Limb (tissue), 2 donors: ENCODE measurements around the gene MSH3.
A peak's percentile ranks its signal among the peaks of the same experiment; 100 is the strongest.
"Not testable (repeated sequence)": the region's sequence is repeated elsewhere in the genome, so short reads cannot be mapped to it uniquely, and the experiment has no call there.

Experiments
- DNase-seq, 2 donors: peaks; one replicate each; pipeline ENCODE4 v3.0.0-alpha.2; 2016; ENCODE audit errors: extremely low spot score in 2 of 2

The MSH3 gene

DNA sequence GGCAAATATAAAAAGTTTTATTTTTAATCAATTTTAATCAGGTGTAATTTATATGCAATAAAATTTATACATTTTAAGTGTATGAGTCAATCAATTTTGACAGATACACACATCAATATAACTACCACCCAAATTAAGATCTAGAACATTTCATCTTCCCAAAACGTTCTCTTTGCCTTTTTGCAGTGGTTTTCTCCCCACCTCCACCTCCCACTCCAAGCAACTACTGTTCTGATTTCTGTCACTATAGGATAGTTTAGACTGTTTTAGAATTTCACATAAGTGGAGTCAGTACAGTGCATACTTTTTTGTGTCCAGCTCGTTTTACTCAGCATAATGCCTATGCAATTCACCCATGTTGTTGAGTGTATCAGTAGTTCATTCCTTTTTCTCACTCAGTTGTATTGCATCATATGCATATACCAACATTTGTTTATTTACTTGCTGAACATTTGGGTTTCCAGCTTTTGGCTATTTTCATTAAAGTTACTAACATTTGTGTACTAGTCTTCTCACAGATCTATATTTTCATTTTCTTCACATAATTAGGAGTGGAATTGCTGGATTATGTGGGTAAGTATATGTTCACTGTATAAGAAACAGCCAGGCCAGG is 52.5 kb downstream of the MSH3 start:
- no peak for DNase-seq

DNA sequence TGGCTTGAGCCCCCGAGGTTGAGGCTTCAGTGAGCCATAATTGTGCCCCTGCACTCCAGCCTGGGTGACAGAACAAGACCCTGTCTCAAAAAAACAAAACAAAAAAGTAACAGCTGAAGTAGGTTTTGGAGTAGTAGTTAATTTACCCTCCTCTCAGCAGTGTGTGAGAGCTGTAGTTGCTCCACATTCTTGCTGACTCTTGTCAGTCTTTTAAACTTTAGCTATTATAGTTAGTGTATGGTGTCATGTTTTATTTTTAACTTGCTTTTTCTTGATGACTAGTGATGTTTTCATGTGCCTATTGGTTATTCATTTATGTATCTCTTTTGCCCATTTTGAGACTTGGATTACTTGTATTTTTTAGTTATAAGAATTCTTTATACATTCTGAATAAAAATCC is 53.2 kb downstream of the MSH3 start:
- DNase-seq = no peak

DNA sequence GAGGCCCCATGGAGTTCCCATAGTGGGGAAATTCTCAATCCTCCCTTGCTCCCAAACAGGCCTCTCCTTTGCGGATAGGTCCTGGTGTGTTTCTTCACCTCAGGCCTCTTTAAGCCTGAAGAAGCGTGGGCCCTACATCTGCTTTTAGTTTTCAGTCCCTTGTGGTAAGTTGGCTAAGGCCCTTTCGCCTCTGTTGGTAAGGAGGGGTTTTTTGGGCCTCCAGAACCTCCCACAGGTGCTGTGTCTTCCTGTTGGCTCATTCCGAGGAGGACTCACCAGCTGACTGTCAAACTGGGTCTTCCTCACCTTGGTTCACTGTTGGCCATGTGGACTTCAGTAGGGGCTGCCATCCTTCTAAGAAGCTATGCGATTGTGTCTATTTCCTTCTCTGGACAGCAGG is 56.8 kb downstream of the MSH3 start:
- no peak for DNase-seq

DNA sequence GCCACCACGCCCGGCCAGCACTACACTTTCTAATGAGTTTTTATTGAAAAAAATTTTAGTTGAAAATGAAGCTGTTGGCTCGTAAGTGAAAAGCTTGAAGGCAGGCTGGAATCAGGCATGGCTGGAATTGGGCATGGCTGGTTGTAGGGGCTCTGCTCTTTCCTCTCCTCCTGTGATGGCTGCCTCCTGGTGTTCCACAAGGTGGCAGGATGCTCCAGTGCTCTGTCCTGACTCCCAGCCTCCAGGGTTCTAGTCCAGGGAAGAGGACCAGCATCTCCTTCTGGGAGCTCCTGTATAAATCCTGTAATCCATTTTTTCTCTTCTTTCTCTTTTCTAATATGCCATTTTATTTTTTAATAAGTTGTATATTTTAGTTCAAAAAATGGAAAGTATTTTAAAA is 57.5 kb downstream of the MSH3 start:
- DNase-seq = peak in 1 of 2 donors; percentile 34

DNA sequence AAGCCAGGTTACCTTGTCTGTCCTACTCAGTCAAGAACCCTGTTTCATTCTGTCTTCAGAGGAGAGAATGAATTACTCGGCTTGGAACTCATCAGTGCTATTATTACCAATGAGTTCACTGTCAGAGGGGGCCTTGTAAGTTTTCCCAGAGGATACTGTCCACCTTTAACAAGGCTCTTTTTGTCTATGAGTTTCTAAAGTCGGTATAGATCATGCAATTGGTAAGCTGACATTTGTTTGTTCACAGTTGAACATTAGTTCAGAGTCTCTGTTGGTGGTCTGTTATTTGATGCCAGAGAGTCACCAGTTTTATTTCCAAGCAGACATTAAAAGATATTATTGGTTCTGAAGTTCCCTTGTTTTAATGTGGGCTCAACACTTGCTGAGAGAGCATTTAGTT is 58.5 kb downstream of the MSH3 start:
- no peak for DNase-seq

DNA sequence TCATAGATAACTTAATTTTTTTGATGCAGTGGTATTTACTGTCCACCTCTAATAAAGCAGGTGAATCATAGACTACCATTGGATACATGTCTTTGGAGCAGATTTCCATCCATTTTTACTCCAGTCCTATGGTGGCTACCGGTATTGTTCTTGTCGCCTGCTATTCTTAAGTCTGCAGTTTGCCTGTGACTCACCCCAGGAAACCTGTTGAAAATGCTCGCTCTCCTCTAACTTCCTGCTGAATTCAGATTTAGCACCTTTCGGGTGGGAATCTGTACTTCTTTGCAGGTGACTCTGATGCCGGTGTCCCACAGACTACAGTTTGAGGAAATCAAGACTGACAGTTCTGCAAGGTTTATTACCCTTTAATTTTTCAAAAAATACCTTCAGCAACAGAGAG is 59.2 kb downstream of the MSH3 start:
- DNase-seq = no peak

DNA sequence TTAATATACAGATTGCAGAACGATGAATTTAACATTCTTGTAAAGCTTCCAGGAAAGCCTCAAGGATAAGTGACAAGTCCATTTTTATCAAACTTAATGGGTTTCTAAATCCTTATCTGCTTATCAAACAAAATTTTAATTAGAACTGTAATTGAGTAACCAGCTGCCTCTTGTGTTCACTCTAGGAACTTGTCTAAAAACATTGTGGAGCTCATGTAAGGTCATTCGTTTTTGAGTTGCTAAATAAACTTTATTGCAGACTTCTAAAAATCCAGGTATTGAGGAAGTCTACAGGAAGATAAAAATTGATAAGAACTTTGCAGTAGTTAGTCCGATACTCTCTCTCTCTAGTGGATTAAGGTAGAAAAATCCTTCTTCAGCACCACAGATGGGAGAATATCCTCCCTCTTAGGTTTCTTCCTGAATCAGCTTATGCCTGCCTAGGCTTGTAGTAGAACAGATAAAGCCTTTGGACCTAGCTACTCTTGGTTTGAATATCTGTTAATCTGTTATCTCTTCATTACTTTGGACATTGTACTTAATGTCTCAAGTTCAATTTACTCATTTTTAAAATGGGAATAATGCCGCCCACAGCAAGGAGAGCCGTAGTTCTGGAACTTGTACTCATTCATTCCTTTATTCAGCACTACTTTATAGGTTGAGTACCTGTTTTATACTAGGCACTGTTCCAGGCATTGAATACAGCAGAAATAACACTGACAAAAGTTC is 60.3 kb downstream of the MSH3 start:
- no peak for DNase-seq

DNA sequence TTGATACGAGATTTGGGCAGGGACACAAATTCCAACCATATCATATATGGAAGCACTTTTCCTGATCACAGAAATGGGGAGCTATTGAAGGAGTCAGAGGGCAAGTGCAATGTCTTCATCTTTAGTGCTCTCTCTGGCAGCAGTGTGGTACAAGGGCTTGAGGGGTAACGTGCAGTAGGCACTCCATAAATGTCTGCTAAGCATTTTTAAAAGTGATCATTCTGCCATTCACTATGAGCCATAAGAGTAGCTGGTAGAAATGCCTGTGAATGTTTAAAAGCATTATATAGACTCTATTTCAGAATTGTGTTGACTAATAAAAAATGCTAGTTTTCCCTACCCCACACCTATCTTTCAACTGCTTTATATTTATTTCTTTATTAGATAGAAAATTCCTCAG is 61.4 kb downstream of the MSH3 start:
- DNase-seq = no peak

DNA sequence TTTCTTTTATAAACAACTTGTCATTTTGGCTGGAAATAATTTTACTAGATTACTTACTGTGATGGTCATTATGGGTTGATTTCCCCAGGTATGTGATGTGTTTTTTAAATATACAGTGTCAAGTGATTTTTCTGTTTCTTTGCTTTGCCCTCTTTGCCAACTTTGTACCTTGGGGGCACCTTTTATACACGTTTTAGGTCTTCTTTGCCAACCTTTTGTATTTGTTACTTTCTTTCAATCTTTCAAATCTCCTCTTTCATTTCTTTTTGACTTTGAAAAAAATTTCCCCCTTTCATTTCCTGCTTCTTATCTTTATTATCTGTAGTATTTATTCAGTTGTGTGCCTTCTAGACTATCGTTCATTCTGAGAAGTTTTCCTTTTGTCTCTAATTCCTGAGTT is 65.7 kb downstream of the MSH3 start:
- no peak for DNase-seq

DNA sequence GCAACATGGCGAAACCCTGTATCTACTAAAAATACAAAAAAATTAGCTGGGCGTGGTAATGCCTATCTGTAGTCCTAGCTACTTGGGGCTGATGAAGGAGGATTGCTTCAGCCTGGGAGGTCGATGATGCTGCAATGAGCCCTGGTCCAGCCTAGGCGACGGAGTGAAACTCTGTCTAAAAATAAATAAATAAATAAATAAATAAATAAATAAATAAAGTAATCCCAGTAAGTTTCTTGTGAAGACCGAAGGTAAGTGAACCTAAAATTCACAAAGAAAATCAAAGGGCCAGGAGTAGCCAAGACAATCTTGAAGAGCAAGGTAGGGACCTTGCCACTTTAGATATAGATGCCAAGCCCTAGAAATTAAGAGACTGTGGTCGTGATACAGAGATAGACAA is 68.5 kb downstream of the MSH3 start:
- DNase-seq = no peak

DNA sequence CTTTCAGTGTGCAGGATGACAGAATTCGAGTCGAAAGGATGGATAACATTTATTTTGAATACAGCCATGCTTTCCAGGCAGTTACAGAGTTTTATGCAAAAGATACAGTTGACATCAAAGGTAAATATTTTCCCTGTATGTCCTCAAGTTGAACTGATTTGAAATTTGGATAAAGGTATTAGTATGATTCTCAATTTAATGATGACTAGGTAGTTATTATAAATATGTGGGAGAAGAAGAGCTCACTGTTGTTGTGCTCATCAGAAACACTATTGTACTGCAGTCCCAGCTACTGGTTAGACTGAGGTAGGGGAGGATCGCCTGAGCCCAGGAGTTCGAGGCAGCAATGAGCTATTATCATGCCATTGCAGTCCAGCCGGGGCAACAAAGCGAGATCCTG is 71.0 kb downstream of the MSH3 start:
- no peak for DNase-seq

DNA sequence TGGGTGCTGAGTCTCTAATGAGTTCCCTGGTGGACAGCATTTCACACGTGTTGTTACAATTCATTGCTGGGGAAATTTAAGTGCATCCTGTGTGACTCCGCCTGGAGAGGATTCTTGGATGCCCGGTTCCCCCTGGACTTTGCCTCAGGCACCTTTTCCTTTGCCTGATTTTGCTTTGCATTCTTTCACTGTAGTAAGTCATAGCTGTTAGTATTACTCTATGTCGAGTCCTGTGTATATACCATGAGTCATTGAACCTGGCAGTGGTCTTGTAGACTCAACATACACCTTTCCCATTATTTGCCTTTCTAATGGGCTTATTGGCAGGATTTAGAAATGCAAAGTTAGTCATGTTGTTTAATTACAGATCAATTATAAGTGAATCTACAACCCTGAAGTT is 82.3 kb downstream of the MSH3 start:
- no peak for DNase-seq

DNA sequence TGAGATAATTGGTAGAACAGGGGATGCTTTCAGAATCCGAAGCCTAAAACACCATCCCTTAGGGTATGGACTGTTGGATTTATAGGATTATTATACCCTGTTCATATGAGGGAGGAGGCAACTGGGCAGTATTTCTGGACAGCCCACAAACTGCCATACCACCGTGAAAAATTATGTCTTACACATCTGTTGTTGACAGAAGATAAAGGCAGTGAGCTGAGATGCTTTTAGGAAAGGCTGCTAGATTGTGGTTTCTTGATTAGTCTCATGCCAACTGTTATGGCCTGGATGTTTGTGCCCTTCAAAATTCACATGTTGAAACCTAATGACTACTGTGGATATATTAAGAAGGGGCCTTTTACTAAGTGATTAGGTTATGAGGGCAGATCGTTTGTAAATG is 84.0 kb downstream of the MSH3 start:
- no peak for DNase-seq

DNA sequence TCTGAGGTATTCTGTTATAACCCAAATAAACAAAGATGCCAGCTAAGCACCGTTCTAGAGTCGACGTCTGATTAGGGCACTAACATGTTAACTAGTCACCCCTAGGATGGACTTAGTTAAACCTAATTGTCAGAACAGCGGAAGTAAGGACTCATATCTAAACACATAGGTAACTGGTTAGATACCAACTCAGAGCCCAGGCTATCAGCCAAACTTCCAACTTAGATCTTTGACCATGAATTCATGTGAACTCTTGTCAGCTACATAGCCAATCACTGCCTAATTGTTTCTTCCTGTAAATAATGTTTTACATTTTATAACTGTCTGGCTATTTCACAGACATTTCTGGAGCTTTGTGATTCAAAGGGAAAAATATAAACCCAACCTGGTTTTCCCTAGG is 84.6 kb downstream of the MSH3 start:
- DNase-seq = no peak

DNA sequence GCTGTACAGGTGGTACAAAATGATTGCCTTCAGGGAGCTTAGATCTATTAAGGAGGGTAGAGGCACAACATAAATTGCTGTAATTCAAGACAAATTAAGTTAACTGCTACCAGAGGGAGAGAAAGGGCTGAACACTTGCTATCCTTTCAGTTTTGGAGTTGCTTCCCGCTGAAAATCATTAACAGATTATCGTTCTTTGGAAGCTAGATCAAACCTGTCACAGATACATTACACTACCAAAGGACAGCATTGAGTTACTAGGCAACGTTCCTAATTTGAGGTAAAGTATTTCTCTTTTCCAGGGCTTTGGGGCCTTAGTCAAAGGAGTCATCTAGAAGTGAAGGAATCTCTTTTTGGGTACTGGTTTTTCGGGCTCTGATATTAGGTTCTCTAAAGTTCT is 85.0 kb downstream of the MSH3 start:
- DNase-seq = no peak

DNA sequence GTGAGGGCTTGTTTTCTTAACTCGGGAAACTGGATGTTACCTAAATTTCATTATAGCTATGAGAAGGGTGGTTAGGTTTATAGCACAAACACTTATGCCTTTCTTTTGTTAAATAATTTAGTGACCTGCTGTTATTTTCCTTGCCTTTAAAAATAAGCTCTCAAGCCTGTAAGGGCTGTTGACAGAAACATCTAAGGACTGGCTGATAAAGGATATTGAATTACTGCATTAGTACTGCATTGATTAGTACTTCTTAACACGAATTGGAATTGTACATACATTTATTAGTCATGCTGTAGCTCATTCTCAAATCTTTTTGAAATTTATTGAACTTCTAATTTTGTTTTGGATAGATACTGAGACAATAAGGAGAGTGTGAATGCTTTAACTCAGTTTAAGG is 85.4 kb downstream of the MSH3 start:
- no peak for DNase-seq

DNA sequence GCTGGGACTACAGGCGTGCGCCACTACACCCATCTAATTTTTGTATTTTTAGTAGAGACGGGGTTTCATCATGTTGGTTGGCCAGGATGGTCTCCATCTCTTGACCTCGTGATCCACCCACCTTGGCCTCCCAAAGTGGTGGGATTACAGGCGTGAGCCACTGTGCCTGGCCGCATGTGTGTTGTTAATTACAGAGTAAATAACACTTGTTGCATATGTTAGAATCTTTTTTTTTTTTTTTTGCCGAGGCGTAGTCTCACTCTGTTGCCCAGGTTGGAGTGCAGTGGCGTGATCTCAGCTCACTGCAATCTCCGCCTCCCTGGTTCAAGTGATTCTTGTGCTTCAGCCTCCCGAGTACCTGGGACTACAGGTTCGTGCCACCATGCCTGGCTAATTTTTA is 86.0 kb downstream of the MSH3 start:
- DNase-seq = not testable (repeated sequence)

DNA sequence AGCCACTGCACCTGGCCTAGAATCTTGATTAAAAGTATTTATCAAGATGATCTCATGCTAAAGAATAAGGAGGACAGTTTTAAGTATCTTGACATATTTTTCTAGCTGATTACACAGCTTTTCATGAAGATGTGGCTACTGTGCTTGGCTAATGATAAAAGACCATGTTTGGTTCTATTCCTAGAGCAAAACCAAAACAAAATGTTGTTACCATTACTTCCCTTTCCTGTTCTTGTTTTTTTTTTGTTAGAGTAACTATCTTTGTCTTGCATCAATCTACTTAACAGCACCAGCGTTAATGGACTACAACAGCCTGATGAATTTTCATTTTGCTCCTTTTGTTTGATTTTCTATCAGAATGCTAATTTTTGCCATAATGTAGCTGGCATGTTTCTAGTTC is 86.5 kb downstream of the MSH3 start:
- DNase-seq = no peak

DNA sequence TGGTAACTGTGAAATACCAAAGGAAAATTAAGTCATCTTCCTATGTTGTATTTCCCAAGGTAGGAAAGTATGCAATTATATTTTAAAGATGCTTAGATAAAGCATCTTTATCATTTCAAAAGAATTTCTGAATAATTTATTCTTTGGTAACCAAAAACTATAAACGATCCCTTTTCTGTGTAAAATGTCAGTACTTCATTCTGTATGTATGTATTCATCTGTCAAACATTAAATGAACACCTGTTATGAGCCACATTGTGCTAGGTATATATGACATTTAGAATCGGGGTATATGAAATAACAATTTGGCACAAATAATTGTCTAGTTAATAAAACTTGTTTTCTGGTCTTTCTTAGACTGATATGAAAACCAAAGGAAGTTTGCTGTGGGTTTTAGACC is 89.7 kb downstream of the MSH3 start:
- no peak for DNase-seq

DNA sequence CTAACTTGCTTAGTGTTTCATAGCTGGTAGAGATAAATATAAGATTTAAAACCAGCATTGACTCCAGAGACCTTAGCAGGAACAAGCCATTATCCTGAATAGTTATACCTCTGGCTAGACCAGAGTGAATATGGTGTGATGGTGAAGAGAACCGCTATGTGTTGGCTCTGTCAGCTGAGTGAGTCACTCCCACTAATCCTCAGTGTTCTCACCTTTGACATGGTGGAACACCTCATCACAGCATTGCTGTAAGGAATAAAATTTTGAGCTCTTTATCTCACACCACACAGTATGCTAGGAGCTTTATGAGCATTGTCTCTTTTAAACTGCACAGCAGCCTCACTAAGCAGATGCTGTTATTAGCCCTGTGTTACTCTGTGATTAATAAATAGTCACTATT is 91.0 kb downstream of the MSH3 start:
- DNase-seq = no peak

DNA sequence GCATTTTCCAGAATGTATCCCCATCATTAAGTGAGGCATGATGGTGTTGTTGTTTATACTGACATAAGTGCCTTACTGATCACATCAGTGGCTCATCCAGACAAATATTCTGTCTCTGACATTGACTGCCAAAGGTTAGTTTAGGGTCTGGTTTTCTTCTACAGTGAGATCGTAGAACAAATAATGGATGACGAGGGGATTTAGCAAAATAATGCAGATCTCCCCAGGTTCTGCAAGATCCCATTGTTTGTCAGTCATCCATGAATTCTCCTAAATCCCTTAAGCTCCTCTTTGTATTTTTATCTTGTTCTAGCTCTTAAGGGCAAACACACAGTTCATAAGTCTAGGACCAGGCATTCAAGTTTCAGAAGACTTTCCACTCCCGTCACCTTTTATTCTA is 93.5 kb downstream of the MSH3 start:
- no peak for DNase-seq

DNA sequence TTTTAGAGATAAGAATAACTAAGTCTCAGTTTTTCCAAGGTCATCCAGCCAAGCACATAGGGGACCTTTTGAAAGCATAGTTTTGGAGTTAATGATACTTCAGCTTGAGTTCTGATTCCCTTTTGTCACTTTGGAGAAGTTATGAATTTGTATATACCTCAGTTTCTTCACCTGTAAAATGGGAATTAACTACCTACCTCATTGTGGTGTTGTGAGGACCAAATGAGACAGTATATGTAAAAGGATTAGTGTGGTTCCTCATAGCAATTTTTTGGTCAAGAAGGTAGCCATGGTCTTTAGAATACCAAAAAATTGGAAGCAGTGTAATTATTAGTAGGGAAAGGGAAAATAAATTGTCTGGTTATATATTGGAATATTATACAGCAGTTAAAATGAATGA is 98.0 kb downstream of the MSH3 start:
- no peak for DNase-seq

DNA sequence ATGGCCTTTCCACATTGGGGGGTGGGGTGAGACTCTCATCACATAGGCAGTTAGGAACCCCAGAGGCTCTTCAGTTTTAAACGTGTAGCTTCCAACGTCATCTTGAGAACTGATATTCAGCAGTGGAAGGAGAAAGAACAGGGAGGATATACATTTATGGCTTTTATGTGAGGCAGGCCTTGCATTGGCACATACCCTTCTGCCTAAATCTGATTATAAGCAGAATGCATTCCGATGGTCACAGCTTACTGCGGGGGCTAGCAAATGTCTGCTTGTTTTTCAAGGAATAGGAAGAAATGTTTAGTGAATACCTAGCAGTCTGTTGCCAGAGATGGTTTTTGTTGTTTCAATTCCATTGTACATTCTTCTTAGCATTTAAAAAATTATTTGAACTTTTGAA is 99.3 kb downstream of the MSH3 start:
- no peak for DNase-seq

DNA sequence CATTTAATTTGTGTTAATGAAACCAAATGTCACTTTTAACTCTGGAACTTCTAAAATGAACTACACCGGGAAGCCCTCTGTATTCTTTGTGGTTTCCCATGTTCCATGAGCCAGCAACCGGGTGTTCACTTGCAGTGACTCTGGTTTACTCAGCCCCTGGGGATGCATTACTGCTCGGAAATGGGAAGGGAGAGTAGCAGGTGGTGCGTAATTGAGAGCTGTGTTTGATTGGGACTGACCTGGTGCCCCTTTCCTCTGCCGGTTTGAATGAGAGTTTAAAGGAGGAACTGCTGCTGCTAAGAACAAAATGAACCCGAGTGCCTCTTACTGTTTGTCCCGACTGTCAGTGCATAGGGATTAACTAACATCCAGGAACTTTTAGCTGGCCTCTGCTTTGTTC is 100.4 kb downstream of the MSH3 start:
- peak; percentile 15 to 46 for DNase-seq
